Muscle of leg (tissue), 11 donors: ENCODE results near the gene BAG5. TPM values are rescaled to one million over a fixed set of nuclear protein-coding genes. Genes with fewer than 3 reads are reported as not detected.
A peak's percentile ranks its signal among the peaks of the same experiment; 100 is the strongest.

Source experiments
- DNase-seq: peaks from one replicate; pipeline ENCODE4 v3.0.0; 2013
- H3K27ac ChIP-seq: one replicate; pipeline ENCODE4 v1.5.1; 2013; ENCODE audit warnings: mild to moderate bottlenecking, low read length, control low read depth
- H3K27me3 ChIP-seq: one replicate; pipeline ENCODE4 v1.6.1; 2013; ENCODE audit warnings: low read length; ENCODE audit not compliant: control insufficient read depth, insufficient read depth
- H3K36me3 ChIP-seq: one replicate; pipeline ENCODE4 v1.6.1; 2013; ENCODE audit warnings: low read length; ENCODE audit not compliant: control insufficient read depth, insufficient read depth
- H3K4me1 ChIP-seq: one replicate; pipeline ENCODE4 v1.6.1; 2013; ENCODE audit warnings: low read length; ENCODE audit not compliant: control insufficient read depth, insufficient read depth
- H3K4me3 ChIP-seq: one replicate; pipeline ENCODE4 v1.5.1; 2013; ENCODE audit warnings: low read length, control low read depth
- H3K9me3 ChIP-seq: replicated peaks from 2 replicates; pipeline ENCODE4 v1.6.1; 2013; ENCODE audit warnings: low read depth, low read length; ENCODE audit not compliant: control insufficient read depth
- WGBS: methylation state at CpG from one replicate; pipeline ENCODE4 v1.1.5; 2013; ENCODE audit warnings: missing lambda C conversion rate; ENCODE audit not compliant: insufficient coverage; 5-methylcytosine and 5-hydroxymethylcytosine counted together
- polyA plus RNA-seq, 8 donors: library from polyadenylated mRNA; unstranded; fragments of 120-200 nt; gene quantifications; one replicate each; pipeline versions ENCODE4 v1.2.1 to v1.2.3, GENCODE V29; 2013; ENCODE audit warnings: inconsistent platforms in 1 of 8, low replicate concordance in 1 of 8; ENCODE audit not compliant: insufficient read length in 8 of 8, insufficient read depth in 1 of 8
- total RNA-seq: library from RNA; stranded (reverse); fragments of 120-200 nt; gene quantifications from one replicate; pipeline ENCODE4 v1.2.4, GENCODE V29; 2013

Gene BAG5
- total and polyA plus RNA-seq, 9 donors, result 14.3 to 23.3 (median 19.7) TPM

DNA sequence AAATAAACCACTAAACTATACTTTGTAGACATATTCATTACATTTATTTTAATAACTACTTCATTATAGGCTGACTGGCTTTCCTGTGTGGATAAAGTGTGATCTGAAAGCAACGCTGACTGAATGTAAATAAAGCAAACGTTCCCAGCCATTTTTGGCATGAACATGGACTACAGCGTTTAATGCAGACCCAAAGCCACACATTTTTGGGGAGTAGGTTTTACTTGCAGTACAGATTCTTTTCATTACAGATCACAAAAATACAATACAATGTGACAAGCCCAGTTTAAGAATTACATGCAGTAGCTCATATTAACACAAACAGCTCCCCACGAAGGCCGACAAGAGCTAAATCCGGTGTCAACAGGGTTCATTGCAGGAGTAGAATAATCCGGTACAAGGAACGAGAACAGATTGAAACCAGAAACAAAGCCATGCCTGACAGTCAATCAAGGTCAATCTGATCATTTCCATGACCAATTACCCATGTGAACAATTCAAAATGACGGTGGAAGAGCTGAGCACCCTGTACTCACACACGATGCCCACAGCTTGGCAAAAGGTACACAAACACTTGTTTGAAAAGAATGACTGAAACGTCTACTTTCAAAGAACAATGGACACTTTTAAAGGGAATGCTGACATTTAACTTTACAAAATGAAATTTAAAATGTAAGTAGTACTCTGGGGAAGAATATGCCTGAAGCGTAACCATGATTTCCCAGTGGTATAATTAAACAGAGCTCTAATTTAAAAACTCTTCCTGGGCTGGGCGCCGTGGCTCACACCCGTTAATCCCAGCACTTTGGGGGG lies 5.3 kb downstream of the BAG5 start:
- WGBS, result 87% methylated on average over 6 of the region's 15 CpGs
- no peak for DNase-seq
- Histone ChIP-seq H3K4me1 (peaks cover 65% of the 10 kb centered on the region), H3K27me3 (no peaks in the 10 kb centered on the region), H3K9me3 (no peaks in the 10 kb centered on the region), H3K27ac (no peak overlapping the region), H3K4me3 (no peak overlapping the region), H3K36me3 (peaks cover 16% of the 10 kb centered on the region)

DNA sequence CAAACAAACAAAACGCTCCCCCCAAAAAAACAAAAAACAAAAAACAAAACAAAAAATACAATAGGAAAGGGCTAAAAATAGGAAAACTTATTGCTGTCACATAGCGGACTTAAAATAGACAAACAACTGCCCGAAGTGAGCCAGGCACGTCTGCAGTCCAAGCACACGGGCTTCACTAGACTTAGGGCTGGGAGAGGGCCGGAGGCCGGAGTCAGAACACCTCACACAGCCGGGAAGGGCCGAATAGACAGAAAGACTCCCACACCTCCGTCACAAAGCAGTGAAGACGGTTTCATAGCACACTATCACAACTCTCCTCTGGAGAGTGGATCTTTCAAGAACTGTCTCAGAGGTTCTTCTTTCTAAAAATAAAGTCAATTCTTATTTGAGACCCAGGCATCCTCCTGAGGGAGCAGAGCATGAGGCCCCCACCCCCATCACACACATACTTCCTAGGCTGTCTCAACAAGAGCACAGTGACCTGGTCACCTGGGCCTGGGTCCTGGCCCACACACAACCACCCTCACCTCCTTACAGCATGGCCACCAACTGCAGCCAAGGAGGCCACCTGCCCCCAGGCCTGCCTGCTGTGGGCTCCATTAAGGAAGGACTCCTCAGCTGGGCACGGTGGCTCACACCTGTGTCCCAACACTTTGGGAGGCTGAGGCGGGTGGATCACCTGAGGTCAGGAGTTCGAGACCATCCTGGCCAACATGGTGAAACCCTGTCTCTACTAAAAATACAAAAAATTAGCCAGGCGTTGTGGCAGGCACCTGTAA lies 6.7 kb downstream of the BAG5 start:
- peaks cover 69% of the 10 kb centered on the region for H3K4me1 ChIP-seq
- no peak overlapping the region for H3K4me3 ChIP-seq
- H3K27me3 ChIP-seq, result no peaks in the 10 kb centered on the region
- peak overlapping the region; percentile 67 for H3K27ac ChIP-seq
- DNase-seq, result no peak
- WGBS, result 82% methylated on average over 2 of the region's 15 CpGs
- H3K36me3 ChIP-seq, result peaks cover 15% of the 10 kb centered on the region
- H3K9me3 ChIP-seq, result no peaks in the 10 kb centered on the region

DNA sequence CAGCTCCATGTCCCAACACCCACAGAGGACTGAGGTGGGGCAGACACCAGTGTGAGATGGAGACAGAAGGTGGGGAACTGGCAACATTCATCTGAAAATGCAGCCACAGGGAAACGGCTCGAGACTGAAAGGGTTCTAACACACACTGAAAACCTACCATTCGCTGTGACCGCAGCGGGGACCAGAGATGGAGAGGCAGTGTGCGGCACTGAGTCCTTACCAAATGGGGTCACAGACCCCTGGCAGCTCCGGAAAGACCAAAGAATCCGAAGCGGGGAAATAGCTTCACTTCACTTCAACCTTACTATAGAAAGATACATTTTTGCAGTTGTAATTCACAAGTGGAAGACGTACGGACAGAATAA lies 9.6 kb downstream of the BAG5 start:
- DNase-seq, result no peak
- H3K36me3 ChIP-seq, result no peaks in the 10 kb centered on the region
- 80% methylated on average over 2 of the region's 11 CpGs for WGBS
- no peak overlapping the region for H3K4me3 ChIP-seq
- H3K27me3 ChIP-seq, result no peaks in the 10 kb centered on the region
- peak overlapping the region; percentile 85 for H3K27ac ChIP-seq
- H3K9me3 ChIP-seq, result no peaks in the 10 kb centered on the region
- peaks cover 76% of the 10 kb centered on the region for H3K4me1 ChIP-seq

DNA sequence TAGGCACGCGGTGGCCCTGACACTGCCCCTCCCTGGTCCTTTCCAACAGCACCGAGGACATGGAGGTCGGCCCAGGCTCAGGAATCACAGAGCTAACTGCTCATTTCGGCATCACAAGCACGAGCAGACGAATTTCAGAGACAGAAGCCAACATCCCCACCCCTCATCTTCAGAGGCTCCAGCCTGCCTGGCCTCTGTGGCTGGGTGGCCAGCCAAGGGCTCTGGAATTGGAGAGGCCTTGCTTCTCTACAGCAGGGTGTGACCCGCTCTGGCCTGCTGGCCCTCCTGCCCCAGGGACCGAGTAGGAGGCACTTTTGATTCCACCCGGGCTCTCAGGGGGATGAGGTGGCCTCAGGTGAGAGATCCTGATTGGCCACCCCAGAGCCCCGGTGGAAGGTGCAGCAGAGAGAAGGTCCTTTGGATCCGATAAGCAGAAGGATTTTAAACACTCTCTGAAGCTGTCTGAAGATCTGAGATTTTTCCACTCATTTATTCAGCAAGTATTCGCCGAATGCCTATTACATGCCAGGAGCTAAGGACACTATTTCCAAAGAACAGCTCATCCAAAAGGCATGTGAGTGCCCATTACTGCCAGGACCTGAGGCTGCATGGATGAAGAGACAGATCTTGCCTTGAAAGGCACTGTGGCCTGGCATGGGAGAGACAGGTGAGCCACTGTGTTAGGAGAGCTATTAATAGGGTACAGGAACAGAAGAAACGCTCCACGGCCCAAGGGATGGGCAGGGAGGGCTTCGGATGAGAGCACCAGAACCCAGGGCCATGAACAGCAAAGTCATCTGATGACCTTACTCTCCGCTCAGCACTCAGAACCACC lies 10.2 kb downstream of the BAG5 start:
- H3K9me3 ChIP-seq, result no peaks in the 10 kb centered on the region
- H3K27ac ChIP-seq, result peak overlapping the region; percentile 85
- H3K4me3 ChIP-seq, result peak overlapping the region; percentile 35
- DNase-seq, result peak; percentile 89
- no peaks in the 10 kb centered on the region for H3K36me3 ChIP-seq
- H3K4me1 ChIP-seq, result peaks cover 75% of the 10 kb centered on the region
- WGBS, result 43% methylated on average over 9 of the region's 18 CpGs
- no peaks in the 10 kb centered on the region for H3K27me3 ChIP-seq

DNA sequence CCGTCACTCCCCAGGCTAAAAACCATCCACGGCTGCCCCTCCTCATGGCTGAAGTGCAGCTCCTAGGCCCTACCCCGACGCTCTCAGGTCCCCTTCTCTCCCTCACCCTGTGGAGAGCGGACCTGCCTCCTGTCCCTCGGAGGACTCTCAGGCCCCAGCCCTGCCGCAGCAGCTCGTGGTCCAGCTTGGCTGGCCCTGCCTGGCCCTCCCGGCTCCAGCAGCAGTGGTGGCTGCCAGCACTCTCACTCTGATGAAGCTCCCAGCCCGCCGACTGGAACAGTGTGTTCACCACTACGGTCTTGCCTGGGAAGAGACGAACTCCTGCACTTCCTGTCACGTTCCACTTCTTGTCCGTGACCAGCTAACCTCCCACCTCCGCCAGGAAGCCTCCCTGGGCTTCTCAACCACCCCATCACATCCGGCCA lies 11.1 kb downstream of the BAG5 start:
- WGBS, result 43% methylated on average over 17 of the region's 17 CpGs
- peaks cover 81% of the 10 kb centered on the region for H3K4me1 ChIP-seq
- no peaks in the 10 kb centered on the region for H3K36me3 ChIP-seq
- H3K27ac ChIP-seq, result peak overlapping the region; percentile 85
- peak overlapping the region; percentile 35 for H3K4me3 ChIP-seq
- H3K27me3 ChIP-seq, result no peaks in the 10 kb centered on the region
- no peaks in the 10 kb centered on the region for H3K9me3 ChIP-seq
- DNase-seq, result peak; percentile 89

DNA sequence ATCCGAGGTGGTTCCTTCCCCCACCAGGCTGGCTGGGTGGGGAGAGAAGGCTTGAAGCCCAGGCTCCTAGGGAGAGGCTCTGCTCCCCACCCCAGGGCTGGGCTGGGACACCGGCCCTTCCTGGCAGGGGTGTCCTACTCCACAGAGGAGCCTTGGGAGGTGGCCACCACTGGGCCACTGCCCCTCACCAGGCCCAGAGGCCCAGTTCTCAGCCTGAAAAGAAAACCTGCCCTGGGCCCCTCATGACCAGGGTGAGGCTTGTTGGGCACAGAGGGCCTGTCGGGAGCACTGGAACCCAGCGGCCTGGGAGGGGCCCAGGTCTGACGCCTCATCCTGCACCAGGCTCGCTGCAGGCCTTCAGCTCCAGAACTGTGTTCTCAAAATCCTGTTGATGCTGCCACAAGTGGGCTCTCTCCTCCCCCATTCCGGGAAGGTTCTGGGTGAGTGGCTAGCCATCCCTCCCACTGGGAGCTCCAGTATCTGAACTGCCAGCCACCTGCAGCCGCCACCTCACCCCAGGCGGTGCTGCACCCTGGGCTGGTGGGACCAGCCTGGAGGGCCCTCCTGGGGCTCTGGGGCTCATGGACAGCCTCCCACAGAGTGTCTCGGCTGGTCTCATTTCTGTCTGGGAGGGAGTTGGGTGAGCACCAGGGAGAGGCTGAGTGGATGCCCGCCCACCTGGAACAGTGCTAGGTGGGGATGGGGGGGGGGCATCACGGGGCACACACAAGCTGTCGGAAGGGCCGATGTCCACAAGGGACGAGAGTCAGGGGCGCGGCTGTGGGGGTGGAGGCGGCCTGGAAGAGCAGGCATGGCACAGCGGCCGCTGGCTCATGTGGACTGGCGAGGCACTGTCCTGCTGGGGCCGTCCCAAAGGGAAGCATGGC lies 11.8 kb downstream of the BAG5 start:
- Histone ChIP-seq H3K4me1 (peaks cover 84% of the 10 kb centered on the region), H3K27me3 (no peaks in the 10 kb centered on the region), H3K9me3 (no peaks in the 10 kb centered on the region), H3K27ac (peak overlapping the region; percentile 85), H3K36me3 (no peaks in the 10 kb centered on the region), H3K4me3 (peak overlapping the region; percentile 35)
- 63% methylated on average over 15 of the region's 22 CpGs for WGBS
- peak; percentile 73 for DNase-seq

DNA sequence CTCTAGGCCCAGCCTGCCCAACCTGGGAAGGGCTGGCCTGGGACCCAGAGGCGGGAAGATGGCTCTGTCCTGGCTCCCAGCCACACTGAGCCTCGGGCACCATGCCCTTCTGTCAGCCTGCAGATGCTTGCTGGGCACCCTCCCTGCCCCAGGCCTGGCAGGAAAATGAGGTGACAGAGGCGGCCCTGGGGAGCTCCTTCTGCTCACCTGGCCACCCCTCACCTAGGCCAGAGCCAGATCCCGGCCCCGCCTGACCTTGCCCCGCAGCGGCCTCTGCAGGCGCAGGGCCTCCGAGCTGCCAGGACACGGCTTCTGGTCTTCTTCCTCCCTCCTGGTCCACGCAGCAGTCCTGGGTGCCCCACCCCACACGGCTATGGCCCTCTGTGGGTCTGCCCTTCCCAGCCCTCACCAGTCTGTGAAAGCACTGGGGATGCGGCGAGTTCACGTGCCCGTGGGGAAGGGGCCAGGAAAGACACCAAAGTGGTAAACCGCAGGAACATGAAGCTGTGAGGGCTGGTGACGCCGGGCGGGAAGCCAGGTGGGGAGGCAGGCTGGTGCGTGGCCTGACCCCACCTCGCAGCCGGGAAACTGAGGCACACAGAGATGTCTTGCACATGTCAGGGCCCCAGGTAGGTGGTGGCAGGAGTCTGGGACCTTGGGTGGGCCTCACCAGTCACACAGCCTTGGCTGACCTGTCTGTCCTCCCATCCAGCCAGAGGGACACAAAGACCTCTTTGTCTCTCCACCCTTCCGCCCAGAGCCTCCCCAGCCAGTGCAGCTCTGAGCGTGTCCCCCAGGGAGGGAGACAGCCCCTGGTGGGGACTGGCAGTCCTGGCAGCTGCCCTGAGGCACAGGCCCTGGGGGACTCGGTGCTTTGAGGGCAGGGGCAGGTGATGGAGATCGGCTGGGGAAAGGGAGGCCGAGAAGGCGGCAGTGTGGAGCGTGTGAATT lies 12.8 kb downstream of the BAG5 start:
- Histone ChIP-seq H3K4me1 (peaks cover 87% of the 10 kb centered on the region), H3K27ac (peak overlapping the region; percentile 65), H3K9me3 (no peaks in the 10 kb centered on the region), H3K36me3 (no peaks in the 10 kb centered on the region), H3K27me3 (no peaks in the 10 kb centered on the region), H3K4me3 (no peak overlapping the region)
- no peak for DNase-seq
- WGBS, result 82% methylated on average over 19 of the region's 30 CpGs

DNA sequence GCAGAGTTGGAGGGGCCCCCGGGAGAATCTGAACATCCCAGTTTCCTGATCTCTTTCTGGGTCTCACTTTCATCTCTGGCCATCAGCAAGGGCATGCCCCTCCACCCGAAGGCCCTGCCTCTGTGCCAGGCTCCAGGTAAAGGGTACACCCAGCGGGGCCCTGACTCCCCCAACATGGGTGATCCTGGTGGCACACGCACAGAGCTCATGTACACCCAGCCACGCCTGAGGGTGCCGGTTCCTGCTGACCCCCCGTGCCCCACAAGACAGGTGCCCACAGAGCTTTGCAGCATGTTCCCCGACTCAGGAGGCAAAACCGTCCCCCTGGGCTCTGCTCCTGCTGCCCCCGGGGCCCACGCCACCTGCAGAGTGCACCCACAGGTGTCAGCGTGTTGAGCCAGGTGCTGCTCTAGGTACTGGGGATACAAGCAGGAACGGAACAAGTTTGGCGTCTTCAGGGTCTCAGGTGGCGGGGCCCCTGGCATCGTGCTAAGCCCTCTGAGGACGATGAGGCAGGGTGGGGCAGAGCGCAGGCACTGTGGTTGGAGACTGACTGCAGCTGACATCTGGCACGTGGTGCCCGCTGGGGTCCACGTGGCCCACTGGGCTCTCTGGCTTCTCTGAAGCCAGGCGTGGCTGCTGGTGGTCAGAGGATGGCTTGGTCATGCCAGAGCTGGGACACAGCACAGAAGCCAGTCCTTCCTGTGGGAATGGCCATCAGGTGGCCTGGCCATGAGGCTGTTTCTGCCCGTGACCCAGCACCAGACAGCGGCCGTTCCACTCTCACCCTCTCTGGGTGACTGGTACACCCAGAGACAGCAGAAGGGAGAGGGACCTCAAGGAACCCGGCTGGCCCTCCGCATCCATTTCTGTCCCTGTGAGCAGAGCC lies 13.8 kb downstream of the BAG5 start:
- Histone ChIP-seq H3K27me3 (no peaks in the 10 kb centered on the region), H3K9me3 (no peaks in the 10 kb centered on the region), H3K4me3 (no peak overlapping the region), H3K36me3 (no peaks in the 10 kb centered on the region), H3K4me1 (peaks cover 88% of the 10 kb centered on the region), H3K27ac (no peak overlapping the region)
- no peak for DNase-seq
- WGBS, result 86% methylated on average over 26 of the region's 27 CpGs
